Midbrain (tissue), 1 donor: ENCODE measurements around the gene CHSY1.
"Not testable (repeated sequence)": the region's sequence is repeated elsewhere in the genome, so short reads cannot be mapped to it uniquely, and the experiment has no call there.

Experiments
- DNase-seq: peaks from one replicate; lab custom pipeline; 2025; lab: John Stamatoyannopoulos, UW

The CHSY1 gene

GRCh38 chr15:101135532-101136166 is 116.2 kb downstream of the CHSY1 start:
- DNase-seq: no peak

GRCh38 chr15:101134780-101135179 is 117.1 kb downstream of the CHSY1 start:
- DNase-seq: no peak

GRCh38 chr15:101133751-101134261 is 118.0 kb downstream of the CHSY1 start:
- DNase-seq: no peak

GRCh38 chr15:101133181-101133460 is 118.7 kb downstream of the CHSY1 start:
- no peak for DNase-seq

GRCh38 chr15:101132390-101133180 is 119.3 kb downstream of the CHSY1 start:
- DNase-seq: no peak

GRCh38 chr15:101131489-101132389 is 120.1 kb downstream of the CHSY1 start:
- DNase-seq: no peak

- no peak for DNase-seq
Observed at GRCh38 chr15:101129851-101130380, 121.9 kb downstream of the CHSY1 start.

- no peak for DNase-seq
Observed at GRCh38 chr15:101128221-101129015, 123.4 kb downstream of the CHSY1 start.

GRCh38 chr15:101127506-101128076 is 124.3 kb downstream of the CHSY1 start:
- DNase-seq: peak; percentile 40

GRCh38 chr15:101126618-101127505 is 125.0 kb downstream of the CHSY1 start:
- DNase-seq: no peak

- not testable (repeated sequence) for DNase-seq
Observed at GRCh38 chr15:101125881-101126428, 125.9 kb downstream of the CHSY1 start.
